K562 (cell line): ENCODE data around the gene NSMF. TPM values are rescaled to one million over a fixed set of nuclear protein-coding genes. Genes with fewer than 3 reads are reported as not detected.

Experiments used
- CBFA2T3 ChIP-seq: fragments of 450-650 bp; IDR thresholded peaks from 2 replicates; pipeline ENCODE4 v1.6.1; 2017
- CEBPB ChIP-seq: fragments of 450-650 bp; IDR thresholded peaks from 2 replicates; pipeline ENCODE4 v1.6.1; 2016; ENCODE audit warnings: missing genetic modification characterization, missing compliant biosample characterization
- CUX1 ChIP-seq: fragments of 200-800 bp; sonication (Bioruptor generic); IDR thresholded peaks from 2 replicates; pipeline ENCODE4 v1.6.1; 2016; ENCODE audit warnings: missing genetic modification characterization, missing compliant biosample characterization
- GTF2A2 ChIP-seq: IDR thresholded peaks from 2 replicates; pipeline ENCODE4 v1.6.1; 2016; ENCODE audit warnings: mild to moderate bottlenecking, missing genetic modification characterization, missing compliant biosample characterization
- GTF2B ChIP-seq: IDR thresholded peaks from 2 replicates; pipeline ENCODE4 v1.6.1; 2011; ENCODE audit not compliant: insufficient read length; ENCODE audit errors: extremely low read depth
- HNRNPK ChIP-seq: fragments of 200-400 bp; formaldehyde crosslinking; IDR thresholded peaks from one replicate; pipeline ENCODE4 v1.6.1; 2018; ENCODE audit warnings: mild to moderate bottlenecking, low read depth, low read length; ENCODE audit not compliant: poor library complexity, severe bottlenecking
- KAT8 ChIP-seq: fragments of 450-650 bp; IDR thresholded peaks from 2 replicates; pipeline ENCODE4 v1.6.1; 2016; ENCODE audit warnings: low read depth, mild to moderate bottlenecking
- KLF13 ChIP-seq: fragments of 450-650 bp; IDR thresholded peaks from 2 replicates; pipeline ENCODE4 v1.6.1; 2016; ENCODE audit warnings: missing genetic modification characterization, low read depth, mild to moderate bottlenecking, missing compliant biosample characterization, moderate library complexity, borderline replicate concordance
- L3MBTL2 ChIP-seq: fragments of 450-650 bp; IDR thresholded peaks from 2 replicates; pipeline ENCODE4 v1.6.1; 2016; ENCODE audit warnings: mild to moderate bottlenecking, moderate library complexity
- MNT ChIP-seq, 2 experiments: fragments of 450-650 bp; conservative IDR thresholded peaks; 2 replicates each; pipeline ENCODE4 v1.6.1; 2017; ENCODE audit warnings: mild to moderate bottlenecking in 2 of 2, moderate library complexity in 2 of 2
- PCBP2 ChIP-seq: fragments of 200-400 bp; formaldehyde crosslinking; IDR thresholded peaks from 2 replicates; pipeline ENCODE4 v1.6.1; 2018; ENCODE audit warnings: low read length, low read depth, mild to moderate bottlenecking, moderate library complexity; ENCODE audit not compliant: poor library complexity, severe bottlenecking
- PHB2 ChIP-seq: fragments of 450-650 bp; IDR thresholded peaks from 2 replicates; pipeline ENCODE4 v1.6.1; 2017; ENCODE audit warnings: low read depth
- POLR3A ChIP-seq: IDR thresholded peaks from 2 replicates; pipeline ENCODE4 v1.6.1; 2011; ENCODE audit warnings: borderline replicate concordance, mild to moderate bottlenecking, moderate library complexity; ENCODE audit not compliant: insufficient read length, insufficient read depth; ENCODE audit errors: extremely low read depth
- RCOR1 ChIP-seq, 2 experiments: IDR thresholded peaks; 2 replicates each; pipeline ENCODE4 v1.6.1; 2012; ENCODE audit warnings: low read depth in 2 of 2, low read length in 2 of 2, borderline replicate concordance in 1 of 2, improper control_type of control experiment in 1 of 2
- SREBF1 ChIP-seq: fragments of 150-350 bp; IDR thresholded peaks from 2 replicates; pipeline ENCODE4 v1.6.1; 2014; ENCODE audit warnings: antibody characterized with exemption, low read depth, low read length, borderline replicate concordance
- SREBF2 ChIP-seq: sonication (generic); formaldehyde crosslinking; IDR thresholded peaks from 2 replicates; pipeline ENCODE4 v1.4.0; 2020; ENCODE audit warnings: mild to moderate bottlenecking, missing genetic modification reagents
- SUPT5H ChIP-seq: fragments of 450-650 bp; IDR thresholded peaks from 2 replicates; pipeline ENCODE4 v1.6.1; 2016
- TFAP4 ChIP-seq: sonication (generic); formaldehyde crosslinking; IDR thresholded peaks from 2 replicates; pipeline ENCODE4 v1.8.0; 2022; ENCODE audit warnings: missing genetic modification reagents, mild to moderate bottlenecking, moderate library complexity, borderline replicate concordance
- TRIM24 ChIP-seq, 2 experiments: fragments of 450-650 bp; IDR thresholded peaks; 2 replicates each; pipeline ENCODE4 v1.6.1; 2016
- ZNF584 ChIP-seq: fragments of 200-800 bp; sonication (Bioruptor generic); IDR thresholded peaks from 2 replicates; pipeline ENCODE4 v1.6.1; 2016; ENCODE audit warnings: low read depth, mild to moderate bottlenecking, missing genetic modification characterization, missing compliant biosample characterization
- polyA plus RNA-seq, 8 experiments: library from polyadenylated mRNA; depleted of rRNA in 4 of 8; stranded (reverse) in 5 of 8; unstranded in 3 of 8; fragments of >200 nt; fragmentation: Nextera tagmentation in 2 of 8; fragmentation: Illumina TruSeq in 1 of 8; extraction: Ambion mirVana in 2 of 8; extraction: Trizol in 1 of 8; gene quantifications; 2 replicates each; pipeline versions ENCODE4 v1.2.1 to v1.2.3, GENCODE V29; 2011 to 2014; ENCODE audit warnings: inconsistent platforms in 1 of 8, missing spikeins in 1 of 8
- total RNA-seq, 7 experiments: library from RNA; depleted of rRNA in 6 of 7; stranded (reverse); fragments of >200 nt in 6 of 7; fragmentation: Illumina TruSeq in 2 of 7; extraction: Trizol in 2 of 7; gene quantifications; 2 replicates each; pipeline versions ENCODE4 v1.2.1 to v1.2.3, GENCODE V29; 2011 to 2021; ENCODE audit warnings: low replicate concordance in 1 of 7

The NSMF gene
- total and polyA plus RNA-seq, 9 of the 15 experiments (the other 6 are each of a cell fraction or from before 2014, with no cell fraction given), result 0.20 to 82.7 (median 29.3) TPM

GRCh38 chr9:137441289-137441934 is 17.7 kb downstream of the NSMF start, which contains the start of gene ENTPD8 (continued):
- TF ChIP-seq SUPT5H (no peak), GTF2B (no peak), KAT8 (no peak), KLF13 (tag) (peak; percentile 71; the same call in 1 of the 2 replicates), CEBPB (tag) (no peak), RCOR1 (IDR thresholded peaks at IDR 0.05; ENCODE audit: borderline replicate concordance in 1 of 2, low read depth in 2 of 2, low read length in 2 of 2) (no peak), ZNF584 (CRISPR knock-in tag) (no peak), TFAP4 (CRISPR knock-in tag) (peak; percentile 96), CBFA2T3 (peak; percentile 42), SREBF1 (no peak), GTF2A2 (tag) (no peak), CUX1 (no peak), HNRNPK (peak; percentile 27), MNT (conservative IDR thresholded peaks at IDR 0.05) (peak in 1 of 2 experiments; percentile 47; a peak in 1 of 4 replicates), PCBP2 (no peak), PHB2 (no peak), L3MBTL2 (0 out of 2 replicates have a peak, but pooled peaks have one; percentile 17), SREBF2 (CRISPR knock-in tag) (no peak), TRIM24 (IDR thresholded peaks at IDR 0.05) (no peak), POLR3A (no peak)
